Omental fat pad (tissue), 4 donors: ENCODE data around the gene PLCB1. TPM values are rescaled to one million over a fixed set of nuclear protein-coding genes. Genes with fewer than 3 reads are reported as not detected.

Source experiments
- ATAC-seq: fragments of 150-250 bp; one replicate; pipeline ENCODE4 v1.9.1; 2016; ENCODE audit warnings: mild to moderate bottlenecking, moderate library complexity; ENCODE audit not compliant: low FRiP score
- DNase-seq: peaks from one replicate; pipeline ENCODE4 v3.0.0-alpha.2; 2019; ENCODE audit warnings: low spot score
- total RNA-seq, 4 donors: library from RNA; depleted of rRNA; stranded (reverse); fragments of >200 nt; gene quantifications; one replicate each; pipeline ENCODE4 v1.1.0, GENCODE V29; 2016
- TF ChIP-seq, protein P1 (sequence below), 3 donors: fragments of 450-650 bp; IDR thresholded peaks; one replicate each; pipeline ENCODE4 v1.5.1; 2016 to 2017; ENCODE audit warnings: antibody characterized with exemption in 3 of 3, mild to moderate bottlenecking in 3 of 3, moderate library complexity in 2 of 3

PLCB1 gene
- total RNA-seq, 4 donors from 2014 or later: 22.4 to 60.5 (median 36.4) TPM

- ATAC-seq: no peak
- DNase-seq: no peak
- TF ChIP-seq, protein P1, sequence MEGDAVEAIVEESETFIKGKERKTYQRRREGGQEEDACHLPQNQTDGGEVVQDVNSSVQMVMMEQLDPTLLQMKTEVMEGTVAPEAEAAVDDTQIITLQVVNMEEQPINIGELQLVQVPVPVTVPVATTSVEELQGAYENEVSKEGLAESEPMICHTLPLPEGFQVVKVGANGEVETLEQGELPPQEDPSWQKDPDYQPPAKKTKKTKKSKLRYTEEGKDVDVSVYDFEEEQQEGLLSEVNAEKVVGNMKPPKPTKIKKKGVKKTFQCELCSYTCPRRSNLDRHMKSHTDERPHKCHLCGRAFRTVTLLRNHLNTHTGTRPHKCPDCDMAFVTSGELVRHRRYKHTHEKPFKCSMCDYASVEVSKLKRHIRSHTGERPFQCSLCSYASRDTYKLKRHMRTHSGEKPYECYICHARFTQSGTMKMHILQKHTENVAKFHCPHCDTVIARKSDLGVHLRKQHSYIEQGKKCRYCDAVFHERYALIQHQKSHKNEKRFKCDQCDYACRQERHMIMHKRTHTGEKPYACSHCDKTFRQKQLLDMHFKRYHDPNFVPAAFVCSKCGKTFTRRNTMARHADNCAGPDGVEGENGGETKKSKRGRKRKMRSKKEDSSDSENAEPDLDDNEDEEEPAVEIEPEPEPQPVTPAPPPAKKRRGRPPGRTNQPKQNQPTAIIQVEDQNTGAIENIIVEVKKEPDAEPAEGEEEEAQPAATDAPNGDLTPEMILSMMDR (IDR thresholded peaks at IDR 0.05): no peak
These were observed 410.0 kb downstream of the PLCB1 start for GRCh38 chr20:8542110-8542486.

DNA sequence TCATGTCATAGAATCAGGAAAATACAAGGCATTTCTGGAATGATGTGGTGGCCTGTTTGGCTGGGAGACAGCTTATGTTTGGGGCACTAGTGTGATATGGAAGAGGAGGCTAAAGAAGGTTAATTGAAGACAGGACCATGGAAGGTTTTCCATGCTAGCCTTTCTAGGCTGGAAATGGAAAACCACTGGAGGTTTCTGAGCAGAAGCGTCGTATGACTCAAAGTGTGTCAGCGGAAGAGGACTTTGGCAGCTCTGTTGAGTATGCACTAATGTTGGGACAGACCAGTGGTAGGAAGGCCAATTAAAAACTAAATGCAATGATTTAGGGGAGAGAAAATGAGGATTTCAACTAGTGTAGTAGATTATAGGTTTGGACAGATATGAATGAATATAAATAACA is 413.1 kb downstream of the PLCB1 start:
- ATAC-seq: peak; percentile 62
- DNase-seq: no peak
- TF ChIP-seq, protein P1 (IDR thresholded peaks at IDR 0.05): no peak

GRCh38 chr20:8547035-8547650 is 415.1 kb downstream of the PLCB1 start:
- DNase-seq (no peak), ATAC-seq (no peak)
- TF ChIP-seq, protein P1 (IDR thresholded peaks at IDR 0.05): no peak

DNA sequence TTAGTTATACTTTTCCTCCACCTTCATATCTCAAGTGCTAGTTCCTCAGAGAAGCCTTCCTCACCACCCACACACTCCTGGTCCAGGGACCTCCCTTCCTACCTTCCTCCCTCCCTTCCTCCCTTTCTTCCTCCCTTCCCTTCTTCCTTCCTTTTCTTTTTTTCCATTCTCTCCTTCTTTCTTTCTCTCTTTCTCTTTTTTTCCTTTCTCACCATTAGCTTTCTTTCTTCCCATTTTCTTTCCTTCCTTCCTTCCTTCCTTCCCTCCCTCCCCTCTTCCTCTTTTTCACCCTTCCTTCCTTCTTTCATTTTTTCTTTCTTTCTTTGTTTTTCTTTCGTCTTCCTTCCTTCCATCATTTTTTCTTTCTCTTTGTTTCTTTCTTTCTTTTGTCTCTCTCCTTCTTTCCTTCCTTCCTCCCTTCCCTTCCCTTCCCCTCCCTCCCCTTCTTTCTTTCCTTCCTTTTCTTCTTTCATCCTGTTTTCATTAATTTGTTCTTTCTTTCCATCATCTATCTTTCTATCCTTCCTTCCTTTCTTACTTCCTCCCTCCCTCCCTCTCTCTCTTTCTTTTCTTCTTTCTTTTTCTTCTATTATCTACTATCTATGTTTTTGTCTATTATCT is 416.0 kb downstream of the PLCB1 start:
- TF ChIP-seq, protein P1 (IDR thresholded peaks at IDR 0.05): no peak
- ATAC-seq (no peak), DNase-seq (no peak)

DNA sequence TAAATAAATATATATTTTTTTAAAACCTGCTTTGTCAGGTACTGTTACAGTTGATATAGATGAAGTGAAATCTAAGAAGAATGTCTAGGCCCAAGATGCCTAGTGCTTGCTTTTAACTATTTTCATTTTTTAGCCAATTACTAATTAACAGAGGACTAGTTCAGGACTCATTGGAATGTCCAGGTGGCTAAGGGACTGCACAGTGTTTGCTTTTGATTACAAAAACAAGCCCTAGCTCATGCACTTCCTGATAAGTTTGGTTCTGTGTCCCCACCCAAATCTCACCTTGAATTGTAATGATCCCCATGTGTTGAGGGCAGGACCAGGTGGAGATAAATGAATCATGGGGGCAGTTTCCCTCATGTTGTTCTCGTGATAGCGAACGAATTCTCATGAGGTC is 417.1 kb downstream of the PLCB1 start:
- TF ChIP-seq, protein P1 (IDR thresholded peaks at IDR 0.05): no peak
- ATAC-seq (no peak), DNase-seq (no peak)

DNA sequence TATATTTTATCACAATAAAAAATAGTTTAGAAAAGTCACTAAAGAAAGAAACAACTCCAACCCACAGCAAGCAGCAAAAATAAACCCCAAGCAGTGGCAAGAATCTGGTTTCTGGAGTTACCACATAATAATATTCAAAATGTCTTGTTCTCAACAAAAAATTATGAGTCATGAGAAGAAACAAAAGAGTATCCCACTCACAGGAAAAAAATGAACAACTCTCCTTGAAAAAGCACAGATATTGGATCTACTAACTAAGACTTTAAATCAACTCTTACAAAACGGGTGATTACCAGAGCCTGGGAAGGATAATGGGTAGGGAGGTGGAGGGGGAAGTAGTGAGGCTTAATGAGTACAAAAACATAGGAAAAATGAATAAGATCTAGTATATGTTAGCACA is 425.6 kb downstream of the PLCB1 start:
- DNase-seq (no peak), ATAC-seq (no peak)
- TF ChIP-seq, protein P1 (IDR thresholded peaks at IDR 0.05): no peak

DNA sequence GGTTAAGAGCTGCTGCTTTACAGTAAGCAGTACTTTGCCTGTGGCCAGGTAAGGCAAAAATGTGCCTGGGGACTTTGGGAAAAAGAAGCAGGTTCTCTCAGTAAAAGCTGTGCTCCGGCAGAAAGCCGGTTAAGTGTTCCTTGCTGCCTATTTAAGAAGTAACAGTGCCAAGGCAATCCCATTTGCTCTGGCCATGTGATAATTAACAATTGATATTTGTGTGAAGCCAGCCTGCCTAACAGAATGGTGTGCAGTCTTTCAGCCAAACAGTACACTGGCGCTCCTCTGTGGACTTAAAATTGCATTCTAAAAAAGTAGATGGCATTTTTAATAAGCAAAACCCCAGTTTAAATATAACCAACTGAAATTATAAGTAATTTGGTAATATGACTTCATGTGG is 430.3 kb downstream of the PLCB1 start:
- DNase-seq (no peak), ATAC-seq (no peak)
- TF ChIP-seq, protein P1 (IDR thresholded peaks at IDR 0.05): no peak
